Adipose tissue (tissue), 3 donors: ENCODE results near the gene UBE2M. TPM values are rescaled to one million over a fixed set of nuclear protein-coding genes. Genes with fewer than 3 reads are reported as not detected.

Experiments
- H3K27ac ChIP-seq: one replicate; pipeline ENCODE4 v1.5.1; 2013; ENCODE audit warnings: low read depth, low read length
- WGBS, 3 donors: extraction: QIAGEN DNeasy Blood & Tissue Kit; methylation state at CpG; one replicate each; pipeline ENCODE4 v1.1.7; 2013; 5-methylcytosine and 5-hydroxymethylcytosine counted together
- polyA plus RNA-seq, 3 donors: library from polyadenylated mRNA; stranded (reverse); fragments of 200-250 nt; gene quantifications; one replicate each; pipeline ENCODE4 v1.2.3, GENCODE V29; 2013
- donor health status: healthy with polysubstance abuse.
- donor health status: Bipolar disorder and iron deficiency.
- donor health status: healthy.

UBE2M gene
- polyA plus RNA-seq, 3 donors: 26.7 to 47.6 (median 46.1) TPM

GRCh38 chr19:58572026-58572817, 13.8 kb upstream of the UBE2M start:
- H3K27ac ChIP-seq: peak overlapping the region; percentile 62
- 34 to 46% (median 38%) methylated on average over 23 to 24 of the region's 24 CpGs for WGBS, 3 donors

- H3K27ac ChIP-seq: no peak overlapping the region
- 95 to 96% (median 96%) methylated on average over 8 of the region's 8 CpGs for WGBS, 3 donors
Measured at GRCh38 chr19:58571575-58571947, 13.2 kb upstream of the UBE2M start.

- 88 to 91% (median 89%) methylated on average over 24 to 25 of the region's 25 CpGs for WGBS, 3 donors
Measured at GRCh38 chr19:58570770-58571574, 12.6 kb upstream of the UBE2M start.

GRCh38 chr19:58569943-58570670, 11.7 kb upstream of the UBE2M start:
- 81 to 92% (median 88%) methylated on average over 8 of the region's 8 CpGs for WGBS, 3 donors
- H3K27ac ChIP-seq: no peak overlapping the region

More at GRCh38 chr19:58570770-58571574, 12.6 kb upstream of the UBE2M start:
- H3K27ac ChIP-seq: no peak overlapping the region

GRCh38 chr19:58569191-58569942, 11.0 kb upstream of the UBE2M start:
- 91 to 96% (median 93%) methylated on average over 6 of the region's 6 CpGs for WGBS, 3 donors
- no peak overlapping the region for H3K27ac ChIP-seq

- H3K27ac ChIP-seq: no peak overlapping the region
Measured at GRCh38 chr19:58568453-58569130, 10.2 kb upstream of the UBE2M start.

GRCh38 chr19:58566989-58567388, 8.6 kb upstream of the UBE2M start:
- WGBS, 3 donors: 95 to 96% (median 96%) methylated on average over 5 of the region's 5 CpGs
- H3K27ac ChIP-seq: no peak overlapping the region

More at GRCh38 chr19:58568453-58569130, 10.2 kb upstream of the UBE2M start:
- WGBS, 3 donors: 92 to 95% (median 94%) methylated on average over 4 of the region's 4 CpGs

- WGBS, 3 donors: 77 to 86% (median 78%) methylated on average over 6 of the region's 6 CpGs
- H3K27ac ChIP-seq: no peak overlapping the region
Measured at GRCh38 chr19:58563823-58564222, 5.4 kb upstream of the UBE2M start.

GRCh38 chr19:58563034-58563573, 4.7 kb upstream of the UBE2M start:
- no peak overlapping the region for H3K27ac ChIP-seq
- 3 to 4% (median 4%) methylated on average over 36 to 40 of the region's 40 CpGs for WGBS, 3 donors

- WGBS, 3 donors: 5 to 8% (median 6%) methylated on average over 92 to 107 of the region's 107 CpGs
- H3K27ac ChIP-seq: no peak overlapping the region
Measured at GRCh38 chr19:58562122-58563033, 4.0 kb upstream of the UBE2M start.

GRCh38 chr19:58561373-58562121, 3.1 kb upstream of the UBE2M start:
- 36 to 63% (median 60%) methylated on average over 16 of the region's 16 CpGs for WGBS, 3 donors
- no peak overlapping the region for H3K27ac ChIP-seq

GRCh38 chr19:58560921-58561320, 2.5 kb upstream of the UBE2M start:
- H3K27ac ChIP-seq: no peak overlapping the region

GRCh38 chr19:58560007-58560887, 1.8 kb upstream of the UBE2M start:
- no peak overlapping the region for H3K27ac ChIP-seq
- 79 to 84% (median 83%) methylated on average over 8 of the region's 8 CpGs for WGBS, 3 donors

GRCh38 chr19:58559275-58560006, 1.0 kb upstream of the UBE2M start:
- H3K27ac ChIP-seq: peak overlapping the region; percentile 90
- WGBS, 3 donors: 1% methylated on average over 33 of the region's 33 CpGs
